Stimulated activated CD8-positive, alpha-beta memory T cell treated with anti-CD3 and anti-CD28 coated beads, Interleukin-15, amount 100 ng/mL, for 4 hours (primary cell): ENCODE measurements around the gene HDGF.

ENCODE experiments used
- DNase-seq, 2 donors: peaks; one replicate each; pipeline ENCODE4 v3.0.0-alpha.2; 2020; ENCODE audit warnings: low read depth in 2 of 2

HDGF gene

GRCh38 chr1:156725683-156726280 lies 25.7 kb downstream of the HDGF start:
- peak in 1 of 2 donors; percentile 50 for DNase-seq

GRCh38 chr1:156721535-156721934 lies 29.9 kb downstream of the HDGF start:
- no peak for DNase-seq

- no peak for DNase-seq
Observed at GRCh38 chr1:156721131-156721530, 30.3 kb downstream of the HDGF start.

GRCh38 chr1:156717351-156717750 lies 34.1 kb downstream of the HDGF start:
- no peak for DNase-seq

GRCh38 chr1:156714830-156715229 lies 36.6 kb downstream of the HDGF start:
- DNase-seq, result no peak

- no peak for DNase-seq
Observed at GRCh38 chr1:156712626-156713025, 38.8 kb downstream of the HDGF start.

GRCh38 chr1:156711011-156711817 lies 40.3 kb downstream of the HDGF start:
- no peak for DNase-seq

- DNase-seq, result no peak
Observed at GRCh38 chr1:156709757-156710489, 41.6 kb downstream of the HDGF start.

GRCh38 chr1:156709031-156709430 lies 42.4 kb downstream of the HDGF start:
- no peak for DNase-seq

- DNase-seq, result no peak
Observed at GRCh38 chr1:156708218-156708661, 43.2 kb downstream of the HDGF start.

GRCh38 chr1:156707417-156708217 lies 43.9 kb downstream of the HDGF start:
- DNase-seq, result no peak

- DNase-seq, result no peak
Observed at GRCh38 chr1:156706657-156707416, 44.6 kb downstream of the HDGF start.

- DNase-seq, result peak; percentile 34 to 39
Observed at GRCh38 chr1:156705918-156706656, 45.4 kb downstream of the HDGF start.

- no peak for DNase-seq
Observed at GRCh38 chr1:156705321-156705917, 46.1 kb downstream of the HDGF start, which contains the start of gene CRABP2. Gene CRABP2 (minus strand): TSS chr1:156705583. CDS start chr1:156705446, 137 bp downstream.

- DNase-seq, result peak in 1 of 2 donors; percentile 16
Observed at GRCh38 chr1:156704930-156705320, 46.5 kb downstream of the HDGF start.

- DNase-seq, result no peak
Observed at GRCh38 chr1:156704166-156704711, 47.2 kb downstream of the HDGF start.

GRCh38 chr1:156703741-156704140 lies 47.7 kb downstream of the HDGF start:
- DNase-seq, result no peak

GRCh38 chr1:156703336-156703735 lies 48.1 kb downstream of the HDGF start:
- no peak for DNase-seq

- DNase-seq, result no peak
Observed at GRCh38 chr1:156700736-156701531, 50.5 kb downstream of the HDGF start.
